Stimulated activated CD4-positive, alpha-beta T cell treated with anti-CD3 and anti-CD28 coated beads, Interleukin-2, amount 100 ng/mL, for 24 hours (primary cell): ENCODE results near the gene CNPY4.
A peak's percentile ranks its signal among the peaks of the same experiment; 100 is the strongest.
"Not testable (repeated sequence)": the region's sequence is repeated elsewhere in the genome, so short reads cannot be mapped to it uniquely, and the experiment has no call there.

Experiments used
- DNase-seq, 2 donors: peaks; one replicate each; pipeline ENCODE4 v3.0.0-alpha.2; 2020

Gene CNPY4

GRCh38 chr7:100122067-100122466 is 2.6 kb downstream of the CNPY4 start:
- no peak for DNase-seq

GRCh38 chr7:100122568-100122967 is 3.1 kb downstream of the CNPY4 start:
- no peak for DNase-seq

- DNase-seq = no peak
Measured at GRCh38 chr7:100124301-100125230, 5.1 kb downstream of the CNPY4 start.

- DNase-seq = peak in 1 of 2 donors; percentile 29
Measured at GRCh38 chr7:100126239-100126930, 7.0 kb downstream of the CNPY4 start.

GRCh38 chr7:100126931-100127865 is 7.8 kb downstream of the CNPY4 start, which contains the start of gene MBLAC1:
Gene MBLAC1, plus strand, starts transcription at chr7:100126967. Its CDS starts 429 bp downstream, at chr7:100127396.
- DNase-seq = peak; percentile 92 to 93

GRCh38 chr7:100127866-100128636 is 8.6 kb downstream of the CNPY4 start:
- peak; percentile 38 for DNase-seq

GRCh38 chr7:100128637-100128963 is 9.2 kb downstream of the CNPY4 start:
- DNase-seq = no peak

- not testable (repeated sequence) for DNase-seq
Measured at GRCh38 chr7:100130220-100130607, 10.8 kb downstream of the CNPY4 start.

- peak; percentile 89 for DNase-seq
Measured at GRCh38 chr7:100130608-100131453, 11.4 kb downstream of the CNPY4 start.

- no peak for DNase-seq
Measured at GRCh38 chr7:100132126-100132525, 12.7 kb downstream of the CNPY4 start.

GRCh38 chr7:100132697-100133151 is 13.3 kb downstream of the CNPY4 start:
- peak; percentile 66 to 68 for DNase-seq

GRCh38 chr7:100137851-100138760 is 18.7 kb downstream of the CNPY4 start:
- no peak for DNase-seq

GRCh38 chr7:100141555-100141949 is 22.1 kb downstream of the CNPY4 start:
- DNase-seq = no peak

- no peak for DNase-seq
Measured at GRCh38 chr7:100142461-100142860, 23.0 kb downstream of the CNPY4 start.

- DNase-seq = not testable (repeated sequence)
Measured at GRCh38 chr7:100146350-100146749, 26.9 kb downstream of the CNPY4 start.

GRCh38 chr7:100147278-100147677 is 27.8 kb downstream of the CNPY4 start:
- DNase-seq = no peak

- no peak for DNase-seq
Measured at GRCh38 chr7:100148225-100148558, 28.8 kb downstream of the CNPY4 start.

- DNase-seq = peak; percentile 96 to 97
Measured at GRCh38 chr7:100148559-100149328, 29.3 kb downstream of the CNPY4 start, which contains the start of gene LAMTOR4. Gene LAMTOR4, plus strand, starts transcription at chr7:100148918. Its CDS starts 55 bp downstream, at chr7:100148973.

GRCh38 chr7:100152404-100152803 is 33.0 kb downstream of the CNPY4 start:
- no peak for DNase-seq
